Left lung (tissue), 10 donors: Measurements from ENCODE around the gene MAPK8. TPM values are rescaled to one million over a fixed set of nuclear protein-coding genes. Genes with fewer than 3 reads are reported as not detected.

Source experiments
- ATAC-seq: fragments of 200-7000 bp; cut with Tn5 transposase; one replicate; pipeline ENCODE4 v1.9.1; 2020; ENCODE audit warnings: moderate library complexity
- DNase-seq, 4 donors: peaks; one replicate each; pipeline ENCODE4 v3.0.0-alpha.2; 2013 to 2020
- H3K27ac ChIP-seq, 2 donors: fragments of 200-600 bp; sonication (generic) in 1 of 2; one replicate each; pipeline versions ENCODE4 v1.5.0 to v1.8.0; 2020 to 2021
- H3K27me3 ChIP-seq, 2 donors: fragments of 200-600 bp; sonication (generic) in 1 of 2; one replicate each; pipeline versions ENCODE4 v1.5.0 to v1.8.0; 2020 to 2021
- H3K36me3 ChIP-seq, 2 donors: fragments of 200-600 bp; sonication (generic) in 1 of 2; one replicate each; pipeline versions ENCODE4 v1.5.0 to v1.8.0; 2020 to 2021
- H3K4me1 ChIP-seq, 2 donors: fragments of 200-600 bp; one replicate each; pipeline ENCODE4 v1.8.0; 2021
- H3K4me3 ChIP-seq, 2 donors: fragments of 200-600 bp; sonication (generic) in 1 of 2; one replicate each; pipeline versions ENCODE4 v1.5.0 to v1.8.0; 2020 to 2021; ENCODE audit warnings: mild to moderate bottlenecking in 1 of 2
- H3K9me3 ChIP-seq, 2 donors: fragments of 200-600 bp; sonication (generic) in 1 of 2; one replicate each; pipeline versions ENCODE4 v1.5.0 to v1.8.0; 2020 to 2021
- intact Hi-C, 2 donors: fragments of 100-400 bp; cut with DNase I; formaldehyde crosslinking; loops; one replicate each; pipeline versions ENCODE4 v1.11.2 to v1.14.2; 2022
- polyA plus RNA-seq, 6 donors: library from polyadenylated mRNA; unstranded; fragments of 120-200 nt; gene quantifications; one replicate each; pipeline ENCODE4 v1.2.1, GENCODE V29; 2013; ENCODE audit not compliant: insufficient read length in 6 of 6
- total RNA-seq, 2 donors: library from RNA; stranded (reverse); fragmentation: NEBNext Ultra II Directional; extraction: Animal tissue kit (Norgen Biotek cat#: 25700); gene quantifications; one replicate each; pipeline ENCODE4 v1.2.1, GENCODE V29; 2021
- TF ChIP-seq, protein P1 (sequence below), 2 donors: fragments of 200-600 bp; sonication (generic) in 1 of 2; IDR thresholded peaks; one replicate each; pipeline versions ENCODE4 v1.5.0 to v1.8.0; 2021; ENCODE audit warnings: antibody characterized with exemption in 2 of 2
- donor health status: DM: no; HTN: yes; CAD: no.
- donor health status: DM: no; HTN: no; CAD: no.

The MAPK8 gene
- total and polyA plus RNA-seq, 8 donors, result 31.3 to 81.8 (median 71.7) TPM

- no peaks in the 10 kb centered on the region for H3K27me3 ChIP-seq
- no peak overlapping the region for H3K27ac ChIP-seq
- no peaks in the 10 kb centered on the region for H3K4me1 ChIP-seq
- H3K9me3 ChIP-seq, result no peaks in the 10 kb centered on the region
- DNase-seq, result peak in 1 of 4 donors; percentile 29
- intact Hi-C loops, result no loop called here
- TF ChIP-seq, protein P1, sequence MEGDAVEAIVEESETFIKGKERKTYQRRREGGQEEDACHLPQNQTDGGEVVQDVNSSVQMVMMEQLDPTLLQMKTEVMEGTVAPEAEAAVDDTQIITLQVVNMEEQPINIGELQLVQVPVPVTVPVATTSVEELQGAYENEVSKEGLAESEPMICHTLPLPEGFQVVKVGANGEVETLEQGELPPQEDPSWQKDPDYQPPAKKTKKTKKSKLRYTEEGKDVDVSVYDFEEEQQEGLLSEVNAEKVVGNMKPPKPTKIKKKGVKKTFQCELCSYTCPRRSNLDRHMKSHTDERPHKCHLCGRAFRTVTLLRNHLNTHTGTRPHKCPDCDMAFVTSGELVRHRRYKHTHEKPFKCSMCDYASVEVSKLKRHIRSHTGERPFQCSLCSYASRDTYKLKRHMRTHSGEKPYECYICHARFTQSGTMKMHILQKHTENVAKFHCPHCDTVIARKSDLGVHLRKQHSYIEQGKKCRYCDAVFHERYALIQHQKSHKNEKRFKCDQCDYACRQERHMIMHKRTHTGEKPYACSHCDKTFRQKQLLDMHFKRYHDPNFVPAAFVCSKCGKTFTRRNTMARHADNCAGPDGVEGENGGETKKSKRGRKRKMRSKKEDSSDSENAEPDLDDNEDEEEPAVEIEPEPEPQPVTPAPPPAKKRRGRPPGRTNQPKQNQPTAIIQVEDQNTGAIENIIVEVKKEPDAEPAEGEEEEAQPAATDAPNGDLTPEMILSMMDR (IDR thresholded peaks at IDR 0.05), result no peak
- no peak for ATAC-seq
- no peak overlapping the region for H3K4me3 ChIP-seq
- H3K36me3 ChIP-seq, result no peaks in the 10 kb centered on the region
Observed at GRCh38 chr10:48444861-48445841, 138.7 kb downstream of the MAPK8 start.

DNA sequence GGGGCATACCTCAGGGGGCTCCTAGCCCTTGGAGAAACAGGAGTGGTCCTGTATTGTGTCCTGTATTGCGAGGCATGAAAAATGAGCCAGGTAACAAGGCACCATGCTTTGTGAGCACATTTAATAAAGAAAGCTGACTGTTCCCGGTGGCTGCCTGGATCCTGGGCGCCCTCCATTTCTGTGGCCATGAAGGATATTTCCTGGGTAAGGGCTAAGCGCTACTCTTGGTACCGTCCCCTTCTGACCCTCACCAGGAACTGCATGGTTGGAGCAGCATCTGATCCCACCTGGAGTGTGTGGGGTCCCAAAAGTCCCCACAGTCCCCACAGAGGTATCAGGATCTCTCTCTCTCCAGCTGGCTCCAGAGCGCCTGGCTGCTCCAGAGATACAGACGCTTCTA is 139.5 kb downstream of the MAPK8 start:
- TF ChIP-seq, protein P1 (IDR thresholded peaks at IDR 0.05), result no peak
- no peaks in the 10 kb centered on the region for H3K36me3 ChIP-seq
- DNase-seq (no peak), ATAC-seq (no peak)
- H3K4me1 ChIP-seq, result no peaks in the 10 kb centered on the region
- no peak overlapping the region for H3K4me3 ChIP-seq
- H3K9me3 ChIP-seq, result no peaks in the 10 kb centered on the region
- H3K27me3 ChIP-seq, result no peaks in the 10 kb centered on the region
- intact Hi-C loops, result no loop called here
- H3K27ac ChIP-seq, result no peak overlapping the region

- DNase-seq, result no peak
- intact Hi-C loops, result no loop called here
- H3K36me3 ChIP-seq, result no peaks in the 10 kb centered on the region
- TF ChIP-seq, protein P1 (IDR thresholded peaks at IDR 0.05), result no peak
- H3K4me1 ChIP-seq, result no peaks in the 10 kb centered on the region
- H3K9me3 ChIP-seq, result no peaks in the 10 kb centered on the region
- no peaks in the 10 kb centered on the region for H3K27me3 ChIP-seq
- no peak overlapping the region for H3K4me3 ChIP-seq
- ATAC-seq, result no peak
- H3K27ac ChIP-seq, result no peak overlapping the region
Observed at GRCh38 chr10:48446785-48447184, 140.3 kb downstream of the MAPK8 start.

DNA sequence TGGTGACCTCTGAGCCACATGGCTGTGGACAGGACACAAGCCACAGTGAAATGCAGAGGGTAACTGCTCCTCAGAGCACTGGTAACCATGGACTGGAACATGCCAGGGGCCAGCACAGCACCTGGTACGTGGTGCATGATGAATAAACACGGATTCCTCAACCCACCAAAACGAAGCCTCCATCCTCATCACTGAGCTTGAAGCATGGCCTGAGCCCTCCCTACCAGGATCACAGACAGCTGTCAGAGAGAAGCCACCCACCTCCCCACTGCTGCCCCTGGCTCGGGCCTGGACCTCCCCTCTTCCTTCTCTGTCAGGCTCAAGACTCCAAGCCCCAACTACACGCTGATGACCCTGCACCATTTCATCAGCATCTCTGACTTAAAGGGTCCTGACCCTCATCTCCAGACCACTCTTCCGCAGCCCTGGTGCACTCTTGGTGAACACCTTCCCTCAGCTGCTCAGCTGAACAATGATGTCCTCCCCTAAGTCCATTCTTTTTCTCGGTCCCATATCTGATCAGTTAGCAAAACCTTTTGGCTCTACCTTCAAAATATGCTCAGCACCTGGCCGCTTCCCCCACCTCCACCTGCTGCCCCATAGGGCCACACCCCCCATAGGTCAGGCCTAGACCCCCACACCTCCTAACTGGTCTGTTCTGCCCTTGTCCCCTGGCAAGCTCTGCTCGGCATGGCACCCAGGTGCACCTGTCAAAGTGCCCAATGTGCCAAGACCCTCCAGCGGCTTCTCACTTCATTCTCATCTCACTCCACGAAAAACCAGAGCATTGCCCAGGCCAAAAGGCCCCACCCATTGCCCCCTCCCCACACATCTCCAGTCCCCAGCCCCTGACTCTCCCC is 141.1 kb downstream of the MAPK8 start:
- no peaks in the 10 kb centered on the region for H3K4me1 ChIP-seq
- no peaks in the 10 kb centered on the region for H3K9me3 ChIP-seq
- H3K36me3 ChIP-seq, result no peaks in the 10 kb centered on the region
- no peak overlapping the region for H3K27ac ChIP-seq
- H3K27me3 ChIP-seq, result no peaks in the 10 kb centered on the region
- TF ChIP-seq, protein P1 (IDR thresholded peaks at IDR 0.05), result no peak
- H3K4me3 ChIP-seq, result no peak overlapping the region
- DNase-seq, result no peak
- intact Hi-C loops, result no loop called here
- no peak for ATAC-seq

GRCh38 chr10:48448796-48449195 is 142.3 kb downstream of the MAPK8 start:
- Histone ChIP-seq H3K27me3 (no peaks in the 10 kb centered on the region), H3K36me3 (no peaks in the 10 kb centered on the region), H3K27ac (no peak overlapping the region), H3K4me1 (no peaks in the 10 kb centered on the region), H3K9me3 (no peaks in the 10 kb centered on the region), H3K4me3 (no peak overlapping the region)
- intact Hi-C loops, result no loop called here
- no peak for ATAC-seq
- DNase-seq, result no peak
- TF ChIP-seq, protein P1 (IDR thresholded peaks at IDR 0.05), result no peak
